NCI-H1105 treated with DMSO at 0.1 percent for 48 hours (cell line): Measurements from ENCODE around the gene CLSTN3.
A peak's percentile ranks its signal among the peaks of the same experiment; 100 is the strongest.

Experiments
- DNase-seq: peaks from one replicate; lab custom pipeline; 2025; lab: John Stamatoyannopoulos, UW

Gene CLSTN3

DNA sequence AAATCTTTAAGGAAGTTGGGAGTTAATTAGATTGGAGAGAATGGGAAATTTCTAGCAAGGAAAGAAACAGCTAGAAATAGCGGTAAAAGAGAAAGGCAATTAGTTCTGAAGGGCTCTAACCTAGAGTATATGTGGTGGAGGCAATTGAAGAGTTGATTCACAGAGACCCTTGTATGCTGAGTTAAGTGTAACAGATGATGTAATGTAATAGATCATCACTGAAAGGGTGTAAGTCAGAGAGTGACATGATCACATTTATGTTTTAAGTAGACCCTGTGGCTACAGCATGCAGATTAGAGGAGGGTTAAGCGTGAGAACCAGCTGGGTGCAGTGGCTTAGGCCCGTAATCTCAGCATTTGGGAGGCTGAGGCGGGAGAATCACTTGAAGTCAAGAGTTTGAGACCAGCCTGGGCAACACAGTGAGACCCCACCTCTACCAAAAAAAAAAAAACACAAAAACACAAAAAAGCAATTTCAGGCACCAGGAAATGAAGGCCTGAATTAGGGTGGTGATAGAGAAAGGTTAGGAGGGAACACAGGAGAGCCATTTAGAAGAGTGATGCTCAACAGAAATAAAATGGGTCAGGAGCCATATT is 4.4 kb upstream of the CLSTN3 start:
- no peak for DNase-seq

GRCh38 chr12:7127916-7128626 is 2.1 kb upstream of the CLSTN3 start:
- DNase-seq = no peak

- no peak for DNase-seq
These were observed 1.4 kb upstream of the CLSTN3 start, which contains the start of gene RBP5 for GRCh38 chr12:7128681-7129286. Gene RBP5 (minus strand): TSS chr12:7128889. CDS start chr12:7128775, 114 bp downstream.

- DNase-seq = no peak
These were observed 792 bp upstream of the CLSTN3 start for GRCh38 chr12:7129287-7129871.

DNA sequence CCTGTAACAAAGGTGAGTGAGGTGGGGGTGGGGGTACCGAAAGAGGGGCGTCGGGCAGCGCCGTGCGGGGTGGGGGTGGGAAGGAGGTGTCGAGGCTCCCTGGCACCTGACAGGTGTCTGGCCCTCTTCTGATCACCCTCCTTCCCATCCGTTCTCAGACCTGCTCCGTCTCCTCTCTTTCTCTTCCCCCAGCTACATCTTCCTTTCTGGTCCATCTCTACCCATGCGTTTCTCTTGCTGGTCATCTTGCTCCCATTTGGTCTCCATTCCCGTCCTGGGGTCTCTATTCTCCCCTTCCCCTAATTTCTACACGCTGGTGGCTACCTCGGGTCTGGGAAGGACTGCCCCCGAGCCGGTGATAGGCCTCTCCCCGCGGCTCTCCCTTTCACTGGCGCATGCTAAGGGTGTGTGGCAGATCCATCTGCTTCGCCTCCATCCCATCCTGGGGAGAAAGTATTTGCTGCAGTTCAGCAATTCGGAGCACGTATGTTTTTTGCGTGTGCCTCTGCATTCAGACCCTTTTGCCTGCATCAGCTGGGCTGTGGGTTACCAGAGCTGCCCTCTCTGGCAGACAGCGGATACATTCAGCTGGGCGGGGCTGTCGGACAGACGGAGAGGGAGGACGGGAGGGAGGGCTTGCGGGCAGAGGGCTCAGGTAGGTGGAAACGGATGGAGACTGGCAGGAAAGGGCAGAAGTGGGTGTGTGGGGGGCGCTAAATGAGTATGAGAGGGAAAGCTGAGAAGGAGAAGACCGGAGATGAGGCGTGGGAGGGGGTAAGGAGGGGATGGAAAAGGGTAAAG is 730 bp downstream of the CLSTN3 start:
- DNase-seq = peak; percentile 66

- no peak for DNase-seq
These were observed 1.3 kb downstream of the CLSTN3 start for GRCh38 chr12:7131502-7131866.

GRCh38 chr12:7134396-7135166 is 4.4 kb downstream of the CLSTN3 start:
- DNase-seq = no peak

- no peak for DNase-seq
These were observed 5.9 kb downstream of the CLSTN3 start for GRCh38 chr12:7136071-7136470.

GRCh38 chr12:7136676-7137075 is 6.5 kb downstream of the CLSTN3 start:
- no peak for DNase-seq

DNA sequence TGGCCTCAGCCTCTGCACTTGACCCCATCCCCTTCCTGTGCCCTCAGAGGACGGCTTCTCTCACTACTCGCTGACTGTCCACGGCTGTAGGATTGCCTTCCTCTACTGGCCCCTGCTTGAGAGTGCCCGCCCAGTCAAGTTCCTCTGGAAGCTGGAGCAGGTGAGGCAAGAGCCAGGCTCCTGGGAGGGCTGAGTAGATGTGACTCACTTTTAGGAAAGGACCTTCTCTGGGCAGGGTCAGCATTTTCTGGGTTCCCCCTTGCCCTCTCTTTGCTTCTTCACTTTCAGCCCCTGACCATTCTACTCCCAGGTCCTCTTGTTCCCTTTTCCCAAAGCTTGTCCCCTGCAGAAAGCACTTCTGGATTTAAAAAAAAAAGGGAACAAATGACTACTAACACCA is 7.7 kb downstream of the CLSTN3 start:
- DNase-seq = no peak

DNA sequence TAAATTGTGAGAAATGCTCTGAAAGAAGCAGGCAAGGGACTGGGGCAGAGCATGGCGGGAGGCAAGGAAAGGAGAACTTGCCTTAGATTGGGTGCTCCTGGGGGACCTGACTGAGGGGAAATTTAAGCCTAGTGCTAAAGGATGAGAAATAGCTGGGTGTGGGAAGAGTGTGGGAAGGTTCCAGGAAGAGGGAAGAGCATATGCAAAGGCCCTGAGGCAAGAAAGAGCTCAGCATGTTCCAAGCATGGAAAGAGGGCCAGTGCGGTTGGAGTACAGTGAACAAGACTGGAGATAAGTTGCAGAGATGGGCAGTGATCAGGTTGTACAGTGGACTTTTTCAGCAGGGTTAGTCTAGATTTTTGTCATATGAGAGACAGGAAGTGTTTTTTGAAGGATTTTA is 9.0 kb downstream of the CLSTN3 start:
- DNase-seq = no peak

DNA sequence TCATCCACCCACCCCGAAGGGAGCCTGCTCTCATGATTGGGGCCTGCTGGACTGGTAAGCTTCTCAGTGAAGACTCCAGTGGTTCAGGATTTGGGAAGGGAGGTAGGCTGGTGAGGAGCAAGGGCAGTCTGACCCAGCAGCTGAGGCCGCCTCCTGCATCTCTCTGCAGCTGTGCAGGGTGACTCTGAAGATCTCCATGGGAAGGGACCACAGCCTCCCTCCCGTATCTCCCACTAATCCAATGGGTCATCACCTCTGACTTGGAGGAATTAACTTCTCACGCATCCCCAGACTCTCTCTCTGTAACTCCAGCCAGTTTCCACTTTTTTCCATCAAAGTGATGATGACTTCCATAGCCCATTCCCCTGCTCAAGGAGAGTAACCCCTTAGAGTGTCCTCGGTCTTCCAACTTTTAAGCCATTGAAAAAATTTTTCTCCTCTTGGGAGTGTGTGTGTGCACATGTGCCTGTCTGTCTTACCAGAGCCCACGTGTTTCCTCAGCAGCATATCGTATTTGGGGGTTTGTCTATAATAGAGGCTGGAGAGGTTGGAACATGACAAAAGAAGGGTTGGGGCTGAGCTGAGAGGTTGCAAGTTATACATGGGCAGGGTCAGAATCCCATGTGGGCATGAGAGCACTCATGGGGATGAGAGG is 11.3 kb downstream of the CLSTN3 start:
- no peak for DNase-seq

GRCh38 chr12:7142056-7142644 is 12.0 kb downstream of the CLSTN3 start:
- DNase-seq = peak; percentile 41

- DNase-seq = no peak
These were observed 12.8 kb downstream of the CLSTN3 start for GRCh38 chr12:7142809-7143465.

DNA sequence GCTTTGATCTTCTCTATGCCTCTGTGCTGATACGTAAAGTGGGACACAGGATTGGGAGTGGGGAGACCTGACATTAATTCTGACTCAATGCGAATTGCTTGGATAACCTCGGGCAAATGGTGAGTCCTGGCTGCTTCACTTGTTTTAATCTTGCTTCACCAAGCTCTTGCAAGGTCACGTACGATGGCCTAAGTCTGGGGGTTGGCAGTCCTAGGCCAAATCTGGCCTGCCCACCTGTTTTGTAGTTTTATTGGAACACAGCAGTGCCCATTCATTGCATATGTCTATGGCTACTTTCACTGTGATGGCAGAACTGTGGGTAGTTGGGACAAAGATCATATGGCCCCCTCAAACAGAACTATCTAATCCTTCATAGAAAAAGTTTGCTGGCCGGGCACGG is 13.4 kb downstream of the CLSTN3 start:
- no peak for DNase-seq

GRCh38 chr12:7144414-7145120 is 14.4 kb downstream of the CLSTN3 start:
- DNase-seq = peak; percentile 42

DNA sequence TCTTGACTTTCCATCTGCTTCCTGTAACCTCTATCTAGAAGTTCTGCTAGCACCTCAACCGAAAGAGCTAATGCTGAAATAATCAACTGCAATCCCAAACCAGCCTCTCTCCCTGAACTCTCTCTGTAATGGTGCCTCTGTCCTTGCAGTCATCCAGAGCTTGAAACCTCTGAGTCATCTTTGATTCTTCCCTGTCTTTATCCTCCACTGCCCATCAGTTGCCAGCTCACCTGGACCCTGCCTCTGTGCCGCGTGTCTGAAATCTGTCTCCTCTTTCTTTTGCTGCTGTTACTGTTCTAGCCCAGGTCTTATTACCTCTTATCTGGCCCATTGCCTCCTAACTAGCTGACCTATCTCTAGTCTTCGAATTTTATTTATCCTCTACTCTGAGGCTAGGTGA is 15.5 kb downstream of the CLSTN3 start:
- DNase-seq = no peak

GRCh38 chr12:7146228-7146627 is 16.1 kb downstream of the CLSTN3 start:
- DNase-seq = no peak

- DNase-seq = no peak
These were observed 16.7 kb downstream of the CLSTN3 start for GRCh38 chr12:7146906-7147305.
